ENCODE data around the gene LTA. TPM values are rescaled to one million over a fixed set of nuclear protein-coding genes. Genes with fewer than 3 reads are reported as not detected.

Gene LTA
- total RNA-seq, 2 experiments from 2014 or later = 0.98 to 4.1 TPM

DNA sequence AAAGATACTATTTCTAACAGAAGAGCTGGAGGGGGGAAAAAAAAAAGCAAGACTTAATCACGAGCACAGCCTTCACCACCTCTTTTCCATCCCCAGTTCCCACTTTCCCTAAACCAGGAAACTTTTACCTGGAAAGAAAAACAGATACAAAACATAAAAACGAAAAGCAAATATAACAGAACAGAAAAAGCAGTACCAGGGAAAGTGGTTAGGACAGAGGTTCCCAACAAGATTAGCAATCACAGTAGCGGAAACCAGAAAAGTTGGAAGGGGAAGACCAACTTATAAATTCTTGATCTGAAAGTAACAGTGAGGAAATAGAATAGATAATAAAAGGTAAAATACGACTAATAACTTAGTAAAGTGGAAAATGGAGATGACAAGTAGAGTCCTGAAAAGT, 31.4 kb upstream of the LTA start:
- H2AFZ ChIP-seq (ENCODE audit: low read length) = no peak overlapping the region
- CTCF ChIA-PET (ENCODE audit: unreplicated experiment) = interaction anchor here (1.2 kb wide), 1 partner anchor 11 kb away, joined by 4 read pairs; no protein-coding TSS in a partner anchor
- H3K79me2 ChIP-seq (ENCODE audit: insufficient read depth, low read depth, low read length) = peaks cover 74% of the 10 kb centered on the region
- no peaks in the 10 kb centered on the region for H3K9me3 ChIP-seq (ENCODE audit: low read length)
- no peak for DNase-seq (ENCODE audit: low spot score)
- H3K4me1 ChIP-seq (ENCODE audit: insufficient read depth, low read length, poor library complexity, severe bottlenecking) = peaks cover 50% of the 10 kb centered on the region
- H3K4me2 ChIP-seq (ENCODE audit: low read length) = peak overlapping the region; percentile 100
- peak overlapping the region; percentile 77 for H3K4me3 ChIP-seq (ENCODE audit: low read depth, low read length, poor library complexity, severe bottlenecking)
- TF ChIP-seq EZH2phosphoT487 (IDR thresholded peaks at IDR 0.05; ENCODE audit: borderline replicate concordance, low read depth, low read length) = no peak
- TF ChIP-seq, protein P1, sequence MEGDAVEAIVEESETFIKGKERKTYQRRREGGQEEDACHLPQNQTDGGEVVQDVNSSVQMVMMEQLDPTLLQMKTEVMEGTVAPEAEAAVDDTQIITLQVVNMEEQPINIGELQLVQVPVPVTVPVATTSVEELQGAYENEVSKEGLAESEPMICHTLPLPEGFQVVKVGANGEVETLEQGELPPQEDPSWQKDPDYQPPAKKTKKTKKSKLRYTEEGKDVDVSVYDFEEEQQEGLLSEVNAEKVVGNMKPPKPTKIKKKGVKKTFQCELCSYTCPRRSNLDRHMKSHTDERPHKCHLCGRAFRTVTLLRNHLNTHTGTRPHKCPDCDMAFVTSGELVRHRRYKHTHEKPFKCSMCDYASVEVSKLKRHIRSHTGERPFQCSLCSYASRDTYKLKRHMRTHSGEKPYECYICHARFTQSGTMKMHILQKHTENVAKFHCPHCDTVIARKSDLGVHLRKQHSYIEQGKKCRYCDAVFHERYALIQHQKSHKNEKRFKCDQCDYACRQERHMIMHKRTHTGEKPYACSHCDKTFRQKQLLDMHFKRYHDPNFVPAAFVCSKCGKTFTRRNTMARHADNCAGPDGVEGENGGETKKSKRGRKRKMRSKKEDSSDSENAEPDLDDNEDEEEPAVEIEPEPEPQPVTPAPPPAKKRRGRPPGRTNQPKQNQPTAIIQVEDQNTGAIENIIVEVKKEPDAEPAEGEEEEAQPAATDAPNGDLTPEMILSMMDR (conservative IDR thresholded peaks at IDR 0.05; ENCODE audit: low read length) = no peak
- intact Hi-C loops (cut with micrococcal nuclease; ENCODE audit: unreplicated experiment) = loop anchor here (5.0 to 10.0 kb wide), 2 partner anchors 138 to 254 kb away; partner anchors contain the start of genes MICA and VARS1
- peaks cover 57% of the 10 kb centered on the region for H3K36me3 ChIP-seq (ENCODE audit: insufficient read depth, low read length)
- POLR2A ChIA-PET = interaction anchor here (0.8 to 3.1 kb wide), 10 partner anchors 13 to 144 kb away, joined by 3 to 20 read pairs (median 4); partner anchors contain the start of genes BAG6, GPANK1 and TNF
- peak overlapping the region; percentile 83 for H3K27ac ChIP-seq (ENCODE audit: low read depth, low read length, poor library complexity, severe bottlenecking)
- H3K9me2 ChIP-seq (ENCODE audit: insufficient read depth, low read length) = no peaks in the 10 kb centered on the region
- no TSS peak for BruUV-seq (replicated peaks)
- peaks cover 41% of the 10 kb centered on the region for H4K20me1 ChIP-seq (ENCODE audit: insufficient read depth, low read length)

DNA sequence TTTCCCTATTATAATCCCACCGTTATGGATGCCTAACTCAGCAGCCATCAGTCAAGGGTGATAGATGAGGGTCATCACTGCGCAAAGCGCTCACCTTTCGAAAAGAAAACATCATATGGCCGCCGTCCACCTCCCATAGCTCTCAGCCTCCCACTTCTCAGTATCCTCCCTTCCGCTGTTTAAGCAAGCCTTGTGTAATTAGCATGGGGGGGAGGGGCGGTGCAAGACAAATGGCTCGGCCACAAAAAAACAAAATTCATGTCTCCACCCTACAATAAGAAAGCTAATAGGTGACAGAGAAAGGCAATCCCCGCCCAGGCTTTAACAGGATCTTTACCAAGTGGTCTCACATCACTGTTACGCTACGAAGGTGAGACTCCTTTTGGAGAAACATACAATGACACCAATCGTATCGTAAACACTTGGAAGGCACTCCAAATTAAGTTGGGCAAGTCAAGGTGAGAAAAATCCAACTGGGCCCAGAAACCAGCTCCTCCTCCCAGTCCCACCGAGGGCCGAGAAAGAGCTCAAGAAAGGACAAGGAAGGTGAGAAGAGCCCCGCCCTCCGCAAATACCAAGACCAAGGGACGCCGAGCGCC, 30.9 kb upstream of the LTA start:
- peak; percentile 83 for DNase-seq (ENCODE audit: low spot score)
- no peak overlapping the region for H2AFZ ChIP-seq (ENCODE audit: low read length)

More for the DNA sequence above, 30.9 kb upstream of the LTA start:
- TSS peak; percentile 82 for BruUV-seq (replicated peaks)
- peaks cover 55% of the 10 kb centered on the region for H3K4me1 ChIP-seq (ENCODE audit: insufficient read depth, low read length, poor library complexity, severe bottlenecking)
- peaks cover 35% of the 10 kb centered on the region for H4K20me1 ChIP-seq (ENCODE audit: insufficient read depth, low read length)
- H3K9me2 ChIP-seq (ENCODE audit: insufficient read depth, low read length) = no peaks in the 10 kb centered on the region
- H3K36me3 ChIP-seq (ENCODE audit: insufficient read depth, low read length) = peaks cover 52% of the 10 kb centered on the region
- POLR2A ChIA-PET = interaction anchor here (0.6 to 3.1 kb wide), 20 partner anchors 10 to 195 kb away, joined by 3 to 20 read pairs (median 4); partner anchors contain the start of genes AIF1, BAG6, CLIC1 and GPANK1
- TF ChIP-seq EZH2phosphoT487 (IDR thresholded peaks at IDR 0.05; ENCODE audit: borderline replicate concordance, low read depth, low read length) = no peak
- TF ChIP-seq, protein P1 (conservative IDR thresholded peaks at IDR 0.05; ENCODE audit: low read length) = no peak
- H3K79me2 ChIP-seq (ENCODE audit: insufficient read depth, low read depth, low read length) = peaks cover 69% of the 10 kb centered on the region
- H3K4me3 ChIP-seq (ENCODE audit: low read depth, low read length, poor library complexity, severe bottlenecking) = peak overlapping the region; percentile 77
- CTCF ChIA-PET (ENCODE audit: unreplicated experiment) = interaction anchor here (1.2 kb wide), 1 partner anchor 10 kb away, joined by 4 read pairs; no protein-coding TSS in a partner anchor
- H3K27ac ChIP-seq (ENCODE audit: low read depth, low read length, poor library complexity, severe bottlenecking) = peak overlapping the region; percentile 83
- peak overlapping the region; percentile 100 for H3K4me2 ChIP-seq (ENCODE audit: low read length)
- H3K9me3 ChIP-seq (ENCODE audit: low read length) = no peaks in the 10 kb centered on the region
- intact Hi-C loops (cut with micrococcal nuclease; ENCODE audit: unreplicated experiment) = loop anchor here (5.0 to 10.0 kb wide), 2 partner anchors 139 to 254 kb away; partner anchors contain the start of genes MICA and VARS1
